Gastroesophageal sphincter (tissue), 3 donors: ENCODE measurements around the gene DCUN1D3.

Experiments used
- POLR2A ChIP-seq, 2 donors: fragments of 450-650 bp; IDR thresholded peaks; one replicate each; pipeline ENCODE4 v1.6.1; 2017; ENCODE audit warnings: antibody characterized with exemption in 2 of 2, mild to moderate bottlenecking in 2 of 2, moderate library complexity in 1 of 2
- TF ChIP-seq, protein P1 (sequence below), 4 experiments: fragments of 200-600 bp in 2 of 4; fragments of 450-650 bp in 2 of 4; sonication (generic) in 1 of 4; IDR thresholded peaks; one replicate each; pipeline ENCODE4 v1.5.1; 2017 to 2019; ENCODE audit warnings: antibody characterized with exemption in 4 of 4, mild to moderate bottlenecking in 2 of 4, moderate library complexity in 2 of 4

DNA sequence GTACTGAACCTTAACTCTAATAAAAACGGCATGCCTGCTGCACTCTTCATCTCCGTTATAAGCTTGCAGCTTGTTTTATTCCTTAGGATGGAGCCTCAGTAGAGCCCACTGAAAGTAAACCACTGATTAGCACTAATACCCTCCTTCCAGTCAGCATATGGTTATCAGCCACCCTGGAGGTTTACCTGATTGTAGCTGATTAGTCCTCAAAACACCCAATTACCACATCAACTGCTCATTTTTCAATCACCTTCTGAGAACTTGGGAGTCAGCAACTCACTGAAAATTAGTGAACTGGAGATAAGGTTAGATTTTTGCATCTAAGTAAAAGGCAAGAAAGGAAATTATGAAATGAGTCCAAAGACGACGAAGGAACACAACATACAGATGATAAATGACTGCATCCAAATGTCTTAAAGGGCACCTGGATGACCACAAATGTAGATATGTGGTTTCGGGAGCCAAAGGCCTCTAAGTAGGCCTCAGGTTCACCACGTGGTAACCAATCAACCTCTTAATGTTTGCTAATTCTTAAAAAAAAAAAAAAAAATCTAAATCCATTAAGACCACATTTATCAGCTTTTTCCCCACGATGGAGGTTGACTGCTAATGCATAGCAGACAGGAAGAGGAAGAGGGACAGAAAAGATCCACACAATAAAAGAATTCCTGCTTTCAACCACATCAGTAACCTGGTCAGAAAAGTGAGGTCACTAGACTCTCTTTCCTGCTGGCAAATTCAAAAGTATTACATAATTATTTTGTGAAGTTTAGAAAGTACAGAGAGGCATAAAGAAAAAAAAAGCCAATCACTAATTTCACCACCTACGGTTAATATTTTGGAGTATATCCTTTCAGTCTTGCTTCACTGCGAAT lies 28.0 kb downstream of the DCUN1D3 start:
- TF ChIP-seq, protein P1, sequence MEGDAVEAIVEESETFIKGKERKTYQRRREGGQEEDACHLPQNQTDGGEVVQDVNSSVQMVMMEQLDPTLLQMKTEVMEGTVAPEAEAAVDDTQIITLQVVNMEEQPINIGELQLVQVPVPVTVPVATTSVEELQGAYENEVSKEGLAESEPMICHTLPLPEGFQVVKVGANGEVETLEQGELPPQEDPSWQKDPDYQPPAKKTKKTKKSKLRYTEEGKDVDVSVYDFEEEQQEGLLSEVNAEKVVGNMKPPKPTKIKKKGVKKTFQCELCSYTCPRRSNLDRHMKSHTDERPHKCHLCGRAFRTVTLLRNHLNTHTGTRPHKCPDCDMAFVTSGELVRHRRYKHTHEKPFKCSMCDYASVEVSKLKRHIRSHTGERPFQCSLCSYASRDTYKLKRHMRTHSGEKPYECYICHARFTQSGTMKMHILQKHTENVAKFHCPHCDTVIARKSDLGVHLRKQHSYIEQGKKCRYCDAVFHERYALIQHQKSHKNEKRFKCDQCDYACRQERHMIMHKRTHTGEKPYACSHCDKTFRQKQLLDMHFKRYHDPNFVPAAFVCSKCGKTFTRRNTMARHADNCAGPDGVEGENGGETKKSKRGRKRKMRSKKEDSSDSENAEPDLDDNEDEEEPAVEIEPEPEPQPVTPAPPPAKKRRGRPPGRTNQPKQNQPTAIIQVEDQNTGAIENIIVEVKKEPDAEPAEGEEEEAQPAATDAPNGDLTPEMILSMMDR (IDR thresholded peaks at IDR 0.05) = no peak
- no peak for TF ChIP-seq POLR2A (IDR thresholded peaks at IDR 0.05)
